Esophagus muscularis mucosa (tissue), 3 donors: ENCODE measurements around the gene FLNC.

Experiments used
- CTCF ChIP-seq, 3 experiments: fragments of 200-600 bp in 2 of 3; fragments of 450-650 bp in 1 of 3; sonication (generic) in 2 of 3; IDR thresholded peaks; one replicate each; pipeline ENCODE4 v1.5.1; 2017 to 2019; ENCODE audit warnings: antibody characterized with exemption in 3 of 3, mild to moderate bottlenecking in 2 of 3, moderate library complexity in 1 of 3
- POLR2A ChIP-seq: fragments of 450-650 bp; IDR thresholded peaks from one replicate; pipeline ENCODE4 v1.6.1; 2017; ENCODE audit warnings: antibody characterized with exemption, moderate library complexity, mild to moderate bottlenecking, low read depth
- POLR2AphosphoS5 ChIP-seq, 2 donors: sonication (generic); formaldehyde crosslinking; IDR thresholded peaks; one replicate each; pipeline ENCODE4 v1.6.1; 2017; ENCODE audit warnings: antibody characterized with exemption in 2 of 2

GRCh38 chr7:128826916-128827247 is 3.3 kb upstream of the FLNC start:
- TF ChIP-seq CTCF (IDR thresholded peaks at IDR 0.05) (no peak), POLR2A (no peak), POLR2AphosphoS5 (IDR thresholded peaks at IDR 0.05) (no peak)
